A673 (cell line): ENCODE data around the gene SLC47A1. TPM values are rescaled to one million over a fixed set of nuclear protein-coding genes. Genes with fewer than 3 reads are reported as not detected.
A peak's percentile ranks its signal among the peaks of the same experiment; 100 is the strongest.

Experiments used
- BruUV-seq: library from RNA; stranded (reverse); fragments of 400-500 nt; replicated peaks from 2 replicates; lab custom pipeline; 2021; lab: Mats Ljungman, UMichigan
- CTCF ChIA-PET: fragments of 300-600 bp; sonication (Branson Sonifier 250); formaldehyde crosslinking; loops from one replicate; lab custom pipeline; 2022; ENCODE audit warnings: antibody characterized with exemption; lab: Charles Lee
- POLR2A ChIA-PET: fragments of 300-600 bp; sonication (Branson Sonifier 250); formaldehyde crosslinking; loops from one replicate; lab custom pipeline; 2022; ENCODE audit warnings: antibody characterized with exemption; ENCODE audit not compliant: low non-redundant PET; lab: Charles Lee
- DNase-seq: peaks from one replicate; pipeline ENCODE4 v3.0.0-alpha.2; 2015; ENCODE audit warnings: low spot score
- H3K27ac ChIP-seq: fragments of 200-600 bp; sonication (generic); 2 replicates; pipeline ENCODE4 v1.5.1; 2016; ENCODE audit warnings: mixed run types, low read depth, mild to moderate bottlenecking, mixed read lengths, antibody characterized with exemption, low read length; ENCODE audit not compliant: poor library complexity, severe bottlenecking
- H3K27me3 ChIP-seq: fragments of 200-600 bp; sonication (generic); replicated peaks from 2 replicates; pipeline ENCODE4 v1.6.1; 2017; ENCODE audit warnings: mixed run types, low read depth, mild to moderate bottlenecking, mixed read lengths, antibody characterized with exemption, low read length; ENCODE audit not compliant: insufficient read depth, poor library complexity
- H3K36me3 ChIP-seq: fragments of 200-600 bp; sonication (generic); 2 replicates; pipeline ENCODE4 v1.6.1; 2016; ENCODE audit warnings: mixed run types, mild to moderate bottlenecking, mixed read lengths, antibody characterized with exemption, low read length; ENCODE audit not compliant: insufficient read depth, poor library complexity, severe bottlenecking
- H3K4me1 ChIP-seq: fragments of 200-600 bp; sonication (generic); 2 replicates; pipeline ENCODE4 v1.6.1; 2017; ENCODE audit warnings: mixed run types, mild to moderate bottlenecking, mixed read lengths, antibody characterized with exemption, low read length; ENCODE audit not compliant: insufficient read depth, poor library complexity, severe bottlenecking
- H3K4me3 ChIP-seq: fragments of 200-600 bp; sonication (generic); 2 replicates; pipeline ENCODE4 v1.5.1; 2016; ENCODE audit warnings: low read depth, mixed run types, mild to moderate bottlenecking, mixed read lengths, low read length; ENCODE audit not compliant: poor library complexity, severe bottlenecking
- H3K9me3 ChIP-seq: fragments of 200-600 bp; sonication (generic); 2 replicates; pipeline ENCODE4 v1.6.1; 2016; ENCODE audit warnings: mixed run types, low read depth, mild to moderate bottlenecking, mixed read lengths, antibody characterized with exemption, low read length; ENCODE audit not compliant: poor library complexity, severe bottlenecking
- EZH2 ChIP-seq: fragments of 200-600 bp; sonication (generic); IDR thresholded peaks from 2 replicates; pipeline ENCODE4 v1.6.1; 2017; ENCODE audit warnings: borderline replicate concordance, low read depth, mild to moderate bottlenecking, mixed read lengths, antibody characterized with exemption, low read length; ENCODE audit not compliant: poor library complexity, severe bottlenecking
- intact Hi-C: fragments of 100-400 bp; cut with micrococcal nuclease; formaldehyde crosslinking; loops from one replicate; pipeline ENCODE4 v1.10.0; 2022; ENCODE audit not compliant: unreplicated experiment
- total RNA-seq: library from RNA; stranded (reverse); gene quantifications from 2 replicates; pipeline ENCODE4 v1.2.3, GENCODE V29; 2021
- TF ChIP-seq, protein P1 (sequence below): fragments of 300-800, 200-600 bp; sonication (generic); conservative IDR thresholded peaks from 2 replicates; pipeline ENCODE4 v1.5.1; 2017; ENCODE audit warnings: low read depth, mild to moderate bottlenecking, antibody characterized with exemption, low read length, moderate library complexity, mixed read lengths

Gene SLC47A1
- total RNA-seq, 1 experiment from 2014 or later: 2.1 TPM

DNA sequence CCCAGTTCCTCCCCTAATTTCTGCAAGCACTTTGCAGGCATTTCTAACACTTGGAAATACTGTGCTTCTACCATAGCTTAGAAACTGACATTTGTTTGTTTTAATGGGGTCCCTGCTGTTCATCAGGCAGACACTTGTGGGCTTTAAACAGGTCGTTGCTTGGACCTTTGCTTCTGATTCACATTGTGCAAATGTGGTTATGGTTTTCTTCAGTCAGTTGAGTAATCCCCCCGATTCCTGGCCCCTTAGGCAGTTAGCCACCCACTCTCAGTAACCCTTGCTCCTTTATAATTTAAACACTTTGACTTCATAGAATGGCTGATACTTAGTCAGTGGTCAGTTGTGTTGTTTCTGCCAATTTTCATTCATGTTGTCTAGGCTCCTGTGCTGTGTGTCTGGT is 39.4 kb downstream of the SLC47A1 start:
- H3K4me1 ChIP-seq: no peaks in the 10 kb centered on the region
- no TSS peak for BruUV-seq
- DNase-seq: no peak
- no peak overlapping the region for H3K4me3 ChIP-seq
- ChIA-PET CTCF (no interaction called here), POLR2A (no interaction called here)
- no peaks in the 10 kb centered on the region for H3K36me3 ChIP-seq
- H3K27ac ChIP-seq: no peak overlapping the region
- H3K27me3 ChIP-seq: no peaks in the 10 kb centered on the region
- intact Hi-C loops: no loop called here
- no peak for TF ChIP-seq EZH2
- TF ChIP-seq, protein P1, sequence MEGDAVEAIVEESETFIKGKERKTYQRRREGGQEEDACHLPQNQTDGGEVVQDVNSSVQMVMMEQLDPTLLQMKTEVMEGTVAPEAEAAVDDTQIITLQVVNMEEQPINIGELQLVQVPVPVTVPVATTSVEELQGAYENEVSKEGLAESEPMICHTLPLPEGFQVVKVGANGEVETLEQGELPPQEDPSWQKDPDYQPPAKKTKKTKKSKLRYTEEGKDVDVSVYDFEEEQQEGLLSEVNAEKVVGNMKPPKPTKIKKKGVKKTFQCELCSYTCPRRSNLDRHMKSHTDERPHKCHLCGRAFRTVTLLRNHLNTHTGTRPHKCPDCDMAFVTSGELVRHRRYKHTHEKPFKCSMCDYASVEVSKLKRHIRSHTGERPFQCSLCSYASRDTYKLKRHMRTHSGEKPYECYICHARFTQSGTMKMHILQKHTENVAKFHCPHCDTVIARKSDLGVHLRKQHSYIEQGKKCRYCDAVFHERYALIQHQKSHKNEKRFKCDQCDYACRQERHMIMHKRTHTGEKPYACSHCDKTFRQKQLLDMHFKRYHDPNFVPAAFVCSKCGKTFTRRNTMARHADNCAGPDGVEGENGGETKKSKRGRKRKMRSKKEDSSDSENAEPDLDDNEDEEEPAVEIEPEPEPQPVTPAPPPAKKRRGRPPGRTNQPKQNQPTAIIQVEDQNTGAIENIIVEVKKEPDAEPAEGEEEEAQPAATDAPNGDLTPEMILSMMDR: no peak
- no peaks in the 10 kb centered on the region for H3K9me3 ChIP-seq

- peaks cover 6% of the 10 kb centered on the region for H3K27me3 ChIP-seq
- ChIA-PET CTCF (no interaction called here), POLR2A (no interaction called here)
- no TSS peak for BruUV-seq
- H3K9me3 ChIP-seq: no peaks in the 10 kb centered on the region
- TF ChIP-seq, protein P1: no peak
- no peak for TF ChIP-seq EZH2
- H3K36me3 ChIP-seq: no peaks in the 10 kb centered on the region
- no peak overlapping the region for H3K27ac ChIP-seq
- no peak overlapping the region for H3K4me3 ChIP-seq
- intact Hi-C loops: no loop called here
- DNase-seq: no peak
- peaks cover 4% of the 10 kb centered on the region for H3K4me1 ChIP-seq
Measured at GRCh38 chr17:19574956-19575355, 41.3 kb downstream of the SLC47A1 start.

GRCh38 chr17:19578545-19578944 is 44.9 kb downstream of the SLC47A1 start:
- ChIA-PET CTCF (no interaction called here), POLR2A (no interaction called here)
- Histone ChIP-seq H3K4me1 (peaks cover 4% of the 10 kb centered on the region), H3K36me3 (no peaks in the 10 kb centered on the region), H3K27ac (no peak overlapping the region), H3K9me3 (no peaks in the 10 kb centered on the region), H3K27me3 (peaks cover 6% of the 10 kb centered on the region), H3K4me3 (no peak overlapping the region)
- DNase-seq: peak; percentile 54
- no TSS peak for BruUV-seq
- TF ChIP-seq, protein P1: no peak
- no peak for TF ChIP-seq EZH2
- intact Hi-C loops: no loop called here
